Amniotic epithelial cell (primary cell): ENCODE measurements around the gene CD226.
A peak's percentile ranks its signal among the peaks of the same experiment; 100 is the strongest.
"Not testable (repeated sequence)": the region's sequence is repeated elsewhere in the genome, so short reads cannot be mapped to it uniquely, and the experiment has no call there.

Source experiments
- DNase-seq: peaks from one replicate; pipeline ENCODE4 v3.0.0-alpha.2; 2010; ENCODE audit warnings: low read depth

The CD226 gene

GRCh38 chr18:69947361-69948133, at the start of gene CD226:
CD226 (minus strand) TSS chr18:69947873; CDS start chr18:69947406, 467 bp downstream.
- no peak for DNase-seq

- no peak for DNase-seq
These were observed 49.5 kb upstream of the CD226 start for GRCh38 chr18:69996951-69997798.

GRCh38 chr18:69996417-69996816, 48.7 kb upstream of the CD226 start:
- DNase-seq = no peak

- no peak for DNase-seq
These were observed 48.1 kb upstream of the CD226 start for GRCh38 chr18:69995774-69996173.

- no peak for DNase-seq
These were observed 45.1 kb upstream of the CD226 start for GRCh38 chr18:69992776-69993175.

GRCh38 chr18:69987870-69988269, 40.2 kb upstream of the CD226 start:
- no peak for DNase-seq

- no peak for DNase-seq
These were observed 37.6 kb upstream of the CD226 start for GRCh38 chr18:69985239-69985638.

- no peak for DNase-seq
These were observed 34.7 kb upstream of the CD226 start for GRCh38 chr18:69982417-69982816.

GRCh38 chr18:69981948-69982347, 34.3 kb upstream of the CD226 start:
- no peak for DNase-seq

GRCh38 chr18:69980982-69981804, 33.5 kb upstream of the CD226 start:
- no peak for DNase-seq

- no peak for DNase-seq
These were observed 32.8 kb upstream of the CD226 start for GRCh38 chr18:69980509-69980908.

GRCh38 chr18:69978732-69979715, 31.4 kb upstream of the CD226 start:
- DNase-seq = no peak

GRCh38 chr18:69975294-69975693, 27.6 kb upstream of the CD226 start:
- not testable (repeated sequence) for DNase-seq

- DNase-seq = peak; percentile 49
These were observed 26.7 kb upstream of the CD226 start for GRCh38 chr18:69974365-69974764.

- no peak for DNase-seq
These were observed 21.8 kb upstream of the CD226 start for GRCh38 chr18:69969491-69969890.

- DNase-seq = no peak
These were observed 20.4 kb upstream of the CD226 start for GRCh38 chr18:69968039-69968438.

GRCh38 chr18:69963196-69963595, 15.5 kb upstream of the CD226 start:
- DNase-seq = no peak

GRCh38 chr18:69961718-69962117, 14.0 kb upstream of the CD226 start:
- DNase-seq = no peak

GRCh38 chr18:69958422-69958821, 10.7 kb upstream of the CD226 start:
- DNase-seq = no peak

GRCh38 chr18:69957747-69958146, 10.1 kb upstream of the CD226 start:
- no peak for DNase-seq
